SU-DHL-6 (cell line): ENCODE results near the gene GLI3.

Experiments used
- EZH2phosphoT487 ChIP-seq: fragments of 200-600 bp; sonication (generic), shearing (Covaris generic); conservative IDR thresholded peaks from 2 replicates; pipeline ENCODE4 v1.6.1; 2018; ENCODE audit warnings: mild to moderate bottlenecking, antibody characterized with exemption, low read length, moderate library complexity, mixed read lengths
- TF ChIP-seq, protein P1 (sequence below): fragments of 200-600 bp; sonication (generic); IDR thresholded peaks from one replicate; pipeline ENCODE4 v1.5.1; 2017; ENCODE audit warnings: antibody characterized with exemption, mild to moderate bottlenecking, low read length, moderate library complexity; ENCODE audit not compliant: insufficient read depth, poor library complexity, severe bottlenecking

DNA sequence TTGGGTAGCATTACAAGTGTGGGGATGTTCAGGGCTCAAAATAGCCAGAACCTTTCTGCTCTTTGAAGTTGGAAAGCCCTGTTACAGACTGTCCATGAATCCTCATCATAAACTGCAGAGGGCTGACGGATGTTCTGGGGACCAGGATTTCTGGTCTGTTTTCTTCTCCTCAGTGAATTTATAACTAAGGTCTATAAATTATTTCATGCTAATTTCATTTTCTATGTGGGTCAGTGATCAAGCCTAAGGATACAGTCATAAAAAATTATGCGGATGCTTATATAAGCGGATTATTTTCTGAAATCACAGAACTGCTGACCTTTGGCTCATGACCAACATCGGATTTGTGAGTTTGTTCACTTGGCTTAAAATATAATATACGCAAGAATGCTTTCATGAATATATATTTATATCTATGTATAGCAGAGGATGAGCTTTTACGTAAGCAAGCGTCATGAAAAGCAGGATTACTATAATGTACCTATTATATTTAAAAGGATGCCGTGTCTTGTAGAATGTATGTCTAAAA is 263.7 kb downstream of the GLI3 start:
- TF ChIP-seq, protein P1, sequence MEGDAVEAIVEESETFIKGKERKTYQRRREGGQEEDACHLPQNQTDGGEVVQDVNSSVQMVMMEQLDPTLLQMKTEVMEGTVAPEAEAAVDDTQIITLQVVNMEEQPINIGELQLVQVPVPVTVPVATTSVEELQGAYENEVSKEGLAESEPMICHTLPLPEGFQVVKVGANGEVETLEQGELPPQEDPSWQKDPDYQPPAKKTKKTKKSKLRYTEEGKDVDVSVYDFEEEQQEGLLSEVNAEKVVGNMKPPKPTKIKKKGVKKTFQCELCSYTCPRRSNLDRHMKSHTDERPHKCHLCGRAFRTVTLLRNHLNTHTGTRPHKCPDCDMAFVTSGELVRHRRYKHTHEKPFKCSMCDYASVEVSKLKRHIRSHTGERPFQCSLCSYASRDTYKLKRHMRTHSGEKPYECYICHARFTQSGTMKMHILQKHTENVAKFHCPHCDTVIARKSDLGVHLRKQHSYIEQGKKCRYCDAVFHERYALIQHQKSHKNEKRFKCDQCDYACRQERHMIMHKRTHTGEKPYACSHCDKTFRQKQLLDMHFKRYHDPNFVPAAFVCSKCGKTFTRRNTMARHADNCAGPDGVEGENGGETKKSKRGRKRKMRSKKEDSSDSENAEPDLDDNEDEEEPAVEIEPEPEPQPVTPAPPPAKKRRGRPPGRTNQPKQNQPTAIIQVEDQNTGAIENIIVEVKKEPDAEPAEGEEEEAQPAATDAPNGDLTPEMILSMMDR = no peak
- no peak for TF ChIP-seq EZH2phosphoT487
